GM12892 (cell line): ENCODE results near the gene MKRN2OS.

ENCODE experiments used
- POLR2A ChIP-seq: IDR thresholded peaks from 2 replicates; pipeline ENCODE4 v1.6.1; 2011; ENCODE audit warnings: low read depth, low read length, control low read depth
- POLR2AphosphoS5 ChIP-seq: IDR thresholded peaks from 2 replicates; pipeline ENCODE4 v1.6.1; 2011; ENCODE audit warnings: low read depth, low read length, control low read depth

DNA sequence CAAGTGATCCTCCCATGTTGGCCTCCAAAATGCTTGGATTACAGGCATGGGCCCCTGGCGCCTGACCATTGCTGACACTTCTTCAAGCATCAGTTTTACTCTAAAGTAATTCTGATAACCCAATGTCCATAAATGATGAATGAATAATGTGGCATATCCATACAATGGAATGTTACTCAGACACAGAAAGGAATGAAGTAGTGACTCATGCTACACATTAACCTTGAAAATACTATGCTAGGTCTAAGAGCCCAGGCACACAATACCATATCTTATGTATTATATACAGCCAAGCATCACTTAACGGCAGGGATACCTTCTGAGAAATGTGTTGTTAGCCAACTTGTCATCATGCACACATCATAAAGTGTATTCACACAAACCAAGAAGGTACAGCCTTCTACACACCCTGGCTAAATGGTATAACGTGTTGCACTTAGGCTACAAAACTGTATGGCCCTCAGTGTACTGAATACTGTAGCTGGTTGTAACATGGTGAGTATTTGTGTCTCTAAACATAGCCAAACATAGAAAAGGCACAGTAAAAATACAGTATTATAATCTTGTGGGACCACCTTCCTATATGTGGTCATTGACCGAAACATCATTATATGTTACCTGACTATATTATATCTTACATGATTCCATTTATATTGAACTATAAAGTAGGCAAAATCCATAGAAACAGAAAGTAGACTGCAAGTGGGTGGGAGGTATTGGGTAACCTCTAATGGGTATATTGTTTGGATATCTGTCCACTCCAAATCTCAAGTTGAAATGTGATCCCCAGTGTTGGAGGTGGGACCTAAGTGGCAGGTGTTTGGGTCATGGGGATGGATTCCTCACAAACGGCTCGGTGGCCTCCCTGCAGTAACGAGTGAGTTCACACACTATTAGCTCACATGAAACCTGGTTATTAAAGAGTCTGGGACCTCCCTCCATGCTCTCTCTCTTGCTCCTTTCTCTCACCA is 43.0 kb upstream of the MKRN2OS start:
- TF ChIP-seq POLR2A (no peak), POLR2AphosphoS5 (no peak; the same call in 1 of the 2 replicates)
